PC-3 (cell line): ENCODE measurements around the gene STN1.

ENCODE experiments used
- CTCF ChIP-seq: fragments of 300-600 bp; sonication (generic); conservative IDR thresholded peaks from 2 replicates; pipeline ENCODE4 v1.5.1; 2017; ENCODE audit warnings: antibody characterized with exemption, low read depth, mild to moderate bottlenecking, low read length
- EZH2 ChIP-seq: fragments of 300-600 bp; sonication (generic); IDR thresholded peaks from one replicate; pipeline ENCODE4 v1.6.1; 2017; ENCODE audit warnings: antibody characterized with exemption, mild to moderate bottlenecking, low read length; ENCODE audit not compliant: unreplicated experiment
- EZH2phosphoT487 ChIP-seq: fragments of 300-600 bp; sonication (generic); IDR thresholded peaks from 2 replicates; pipeline ENCODE4 v1.6.1; 2018; ENCODE audit warnings: mild to moderate bottlenecking, antibody characterized with exemption, low read length, borderline replicate concordance

DNA sequence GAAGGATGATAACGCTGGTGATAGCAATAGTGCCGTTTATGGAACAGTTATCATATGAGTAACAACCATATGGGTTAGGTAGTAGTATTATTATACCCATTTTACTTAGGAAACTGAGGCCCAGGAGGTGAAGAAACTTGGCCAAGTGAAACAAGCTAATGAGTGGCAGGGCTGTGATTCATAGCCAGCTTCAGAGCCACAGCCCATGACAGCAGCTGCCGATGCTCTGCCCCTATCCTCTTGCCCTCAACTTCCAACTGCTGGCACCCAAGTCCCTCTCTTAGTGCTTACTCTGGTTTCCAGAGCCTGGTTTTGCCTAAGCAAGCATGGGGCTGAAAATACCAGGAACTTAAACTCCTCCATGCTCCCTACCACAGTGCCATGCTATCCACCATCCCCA lies 74.9 kb downstream of the STN1 start:
- no peak for TF ChIP-seq CTCF
- no peak for TF ChIP-seq EZH2
- no peak for TF ChIP-seq EZH2phosphoT487
